ENCODE measurements around the gene HCRT.

Gene HCRT

GRCh38 chr17:42179911-42180410 lies 5.3 kb downstream of the HCRT start (continued):
- TF ChIP-seq, protein P1, sequence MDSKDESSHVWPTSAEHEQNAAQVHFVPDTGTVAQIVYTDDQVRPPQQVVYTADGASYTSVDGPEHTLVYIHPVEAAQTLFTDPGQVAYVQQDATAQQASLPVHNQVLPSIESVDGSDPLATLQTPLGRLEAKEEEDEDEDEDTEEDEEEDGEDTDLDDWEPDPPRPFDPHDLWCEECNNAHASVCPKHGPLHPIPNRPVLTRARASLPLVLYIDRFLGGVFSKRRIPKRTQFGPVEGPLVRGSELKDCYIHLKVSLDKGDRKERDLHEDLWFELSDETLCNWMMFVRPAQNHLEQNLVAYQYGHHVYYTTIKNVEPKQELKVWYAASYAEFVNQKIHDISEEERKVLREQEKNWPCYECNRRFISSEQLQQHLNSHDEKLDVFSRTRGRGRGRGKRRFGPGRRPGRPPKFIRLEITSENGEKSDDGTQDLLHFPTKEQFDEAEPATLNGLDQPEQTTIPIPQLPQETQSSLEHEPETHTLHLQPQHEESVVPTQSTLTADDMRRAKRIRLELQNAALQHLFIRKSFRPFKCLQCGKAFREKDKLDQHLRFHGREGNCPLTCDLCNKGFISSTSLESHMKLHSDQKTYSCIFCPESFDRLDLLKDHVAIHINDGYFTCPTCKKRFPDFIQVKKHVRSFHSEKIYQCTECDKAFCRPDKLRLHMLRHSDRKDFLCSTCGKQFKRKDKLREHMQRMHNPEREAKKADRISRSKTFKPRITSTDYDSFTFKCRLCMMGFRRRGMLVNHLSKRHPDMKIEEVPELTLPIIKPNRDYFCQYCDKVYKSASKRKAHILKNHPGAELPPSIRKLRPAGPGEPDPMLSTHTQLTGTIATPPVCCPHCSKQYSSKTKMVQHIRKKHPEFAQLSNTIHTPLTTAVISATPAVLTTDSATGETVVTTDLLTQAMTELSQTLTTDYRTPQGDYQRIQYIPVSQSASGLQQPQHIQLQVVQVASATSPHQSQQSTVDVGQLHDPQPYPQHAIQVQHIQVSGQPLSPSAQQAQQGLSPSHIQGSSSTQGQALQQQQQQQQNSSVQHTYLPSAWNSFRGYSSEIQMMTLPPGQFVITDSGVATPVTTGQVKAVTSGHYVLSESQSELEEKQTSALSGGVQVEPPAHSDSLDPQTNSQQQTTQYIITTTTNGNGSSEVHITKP (tag by site-specific recombination; IDR thresholded peaks at IDR 0.05): 0 out of 2 replicates have a peak, but pooled peaks have one; percentile 17
- TF ChIP-seq ZNF341 (tag by site-specific recombination; IDR thresholded peaks at IDR 0.05; ENCODE audit: low read depth): peak; percentile 38
- peak; percentile 91 for TF ChIP-seq ZFHX2 (tag by site-specific recombination; conservative IDR thresholded peaks at IDR 0.05)
- TF ChIP-seq ZNF23 (tag by site-specific recombination; IDR thresholded peaks at IDR 0.05; ENCODE audit: borderline replicate concordance): no peak
- TF ChIP-seq KLF1 (tag by site-specific recombination; IDR thresholded peaks at IDR 0.05): peak; percentile 82
- TF ChIP-seq, protein P2, sequence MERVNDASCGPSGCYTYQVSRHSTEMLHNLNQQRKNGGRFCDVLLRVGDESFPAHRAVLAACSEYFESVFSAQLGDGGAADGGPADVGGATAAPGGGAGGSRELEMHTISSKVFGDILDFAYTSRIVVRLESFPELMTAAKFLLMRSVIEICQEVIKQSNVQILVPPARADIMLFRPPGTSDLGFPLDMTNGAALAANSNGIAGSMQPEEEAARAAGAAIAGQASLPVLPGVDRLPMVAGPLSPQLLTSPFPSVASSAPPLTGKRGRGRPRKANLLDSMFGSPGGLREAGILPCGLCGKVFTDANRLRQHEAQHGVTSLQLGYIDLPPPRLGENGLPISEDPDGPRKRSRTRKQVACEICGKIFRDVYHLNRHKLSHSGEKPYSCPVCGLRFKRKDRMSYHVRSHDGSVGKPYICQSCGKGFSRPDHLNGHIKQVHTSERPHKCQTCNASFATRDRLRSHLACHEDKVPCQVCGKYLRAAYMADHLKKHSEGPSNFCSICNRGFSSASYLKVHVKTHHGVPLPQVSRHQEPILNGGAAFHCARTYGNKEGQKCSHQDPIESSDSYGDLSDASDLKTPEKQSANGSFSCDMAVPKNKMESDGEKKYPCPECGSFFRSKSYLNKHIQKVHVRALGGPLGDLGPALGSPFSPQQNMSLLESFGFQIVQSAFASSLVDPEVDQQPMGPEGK (tag by site-specific recombination; IDR thresholded peaks at IDR 0.05): peak; percentile 43; the same call in 1 of the 2 replicates
- peak; percentile 88 for TF ChIP-seq KLF17 (tag by site-specific recombination; IDR thresholded peaks at IDR 0.05)
- no peak for TF ChIP-seq ZNF596 (tag by site-specific recombination; IDR thresholded peaks at IDR 0.05)
- TF ChIP-seq, protein P3, sequence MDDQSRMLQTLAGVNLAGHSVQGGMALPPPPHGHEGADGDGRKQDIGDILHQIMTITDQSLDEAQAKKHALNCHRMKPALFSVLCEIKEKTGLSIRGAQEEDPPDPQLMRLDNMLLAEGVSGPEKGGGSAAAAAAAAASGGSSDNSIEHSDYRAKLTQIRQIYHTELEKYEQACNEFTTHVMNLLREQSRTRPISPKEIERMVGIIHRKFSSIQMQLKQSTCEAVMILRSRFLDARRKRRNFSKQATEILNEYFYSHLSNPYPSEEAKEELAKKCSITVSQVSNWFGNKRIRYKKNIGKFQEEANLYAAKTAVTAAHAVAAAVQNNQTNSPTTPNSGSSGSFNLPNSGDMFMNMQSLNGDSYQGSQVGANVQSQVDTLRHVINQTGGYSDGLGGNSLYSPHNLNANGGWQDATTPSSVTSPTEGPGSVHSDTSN (CRISPR knock-in tag; IDR thresholded peaks at IDR 0.05): no peak
- TF ChIP-seq IKZF3 (tag by site-specific recombination; IDR thresholded peaks at IDR 0.05): peak; percentile 89

- Histone ChIP-seq H3K27ac (ENCODE audit: extremely low read depth, low read depth, low read length) (no peak overlapping the region), H3K4me3 (ENCODE audit: low read depth, low read length) (no peak overlapping the region), H3K9me3 (ENCODE audit: control insufficient read depth, insufficient read depth, low read depth, low read length) (no peaks in the 10 kb centered on the region), H3K4me1 (ENCODE audit: control insufficient read depth, insufficient read depth, low read length) (no peaks in the 10 kb centered on the region), H3K36me3 (ENCODE audit: control insufficient read depth in 2 of 2, insufficient read depth in 1 of 2, low read length in 2 of 2) (no peaks in the 10 kb centered on the region)
- TF ChIP-seq ZNF132 (tag by site-specific recombination; IDR thresholded peaks at IDR 0.05; ENCODE audit: borderline replicate concordance): no peak
- TF ChIP-seq KLF9 (tag by site-specific recombination; IDR thresholded peaks at IDR 0.05; ENCODE audit: low read depth): no peak
- TF ChIP-seq SCRT1 (tag by site-specific recombination; IDR thresholded peaks at IDR 0.05; ENCODE audit: borderline replicate concordance): no peak
- TF ChIP-seq SALL2 (tag by site-specific recombination; IDR thresholded peaks at IDR 0.05; ENCODE audit: borderline replicate concordance): no peak
- TF ChIP-seq, protein P4, sequence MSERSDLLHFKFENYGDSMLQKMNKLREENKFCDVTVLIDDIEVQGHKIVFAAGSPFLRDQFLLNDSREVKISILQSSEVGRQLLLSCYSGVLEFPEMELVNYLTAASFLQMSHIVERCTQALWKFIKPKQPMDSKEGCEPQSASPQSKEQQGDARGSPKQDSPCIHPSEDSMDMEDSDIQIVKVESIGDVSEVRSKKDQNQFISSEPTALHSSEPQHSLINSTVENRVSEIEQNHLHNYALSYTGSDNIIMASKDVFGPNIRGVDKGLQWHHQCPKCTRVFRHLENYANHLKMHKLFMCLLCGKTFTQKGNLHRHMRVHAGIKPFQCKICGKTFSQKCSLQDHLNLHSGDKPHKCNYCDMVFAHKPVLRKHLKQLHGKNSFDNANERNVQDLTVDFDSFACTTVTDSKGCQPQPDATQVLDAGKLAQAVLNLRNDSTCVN (tag by site-specific recombination; optimal IDR thresholded peaks at IDR 0.05): no peak
- TF ChIP-seq ZNF404 (tag by site-specific recombination; IDR thresholded peaks at IDR 0.05): no peak
- no peak for TF ChIP-seq ZSCAN23 (tag by site-specific recombination; IDR thresholded peaks at IDR 0.05)
- no peak for TF ChIP-seq ZNF114 (tag by site-specific recombination; IDR thresholded peaks at IDR 0.05)
- no peak for TF ChIP-seq YY2 (tag by site-specific recombination; IDR thresholded peaks at IDR 0.05)
- TF ChIP-seq ZNF488 (tag by site-specific recombination; IDR thresholded peaks at IDR 0.05): no peak
- ChIA-PET POLR2A (interaction anchor here (0.6 to 1.8 kb wide), 2 partner anchors 15 to 46 kb away, joined by 5 to 6 read pairs; partner anchors contain the start of gene GHDC), CTCF (interaction anchor here (0.6 to 2.4 kb wide), 4 partner anchors 17 to 637 kb away, joined by 3 to 9 read pairs (median 4); no protein-coding TSS in a partner anchor)
These were observed 5.9 kb downstream of the HCRT start for GRCh38 chr17:42179335-42179734.

Measured in HEK293 (cell line).